Measurements from ENCODE around the gene MARS2.
A peak's percentile ranks its signal among the peaks of the same experiment; 100 is the strongest.
"Not testable (repeated sequence)": the region's sequence is repeated elsewhere in the genome, so short reads cannot be mapped to it uniquely, and the experiment has no call there.

The MARS2 gene

DNA sequence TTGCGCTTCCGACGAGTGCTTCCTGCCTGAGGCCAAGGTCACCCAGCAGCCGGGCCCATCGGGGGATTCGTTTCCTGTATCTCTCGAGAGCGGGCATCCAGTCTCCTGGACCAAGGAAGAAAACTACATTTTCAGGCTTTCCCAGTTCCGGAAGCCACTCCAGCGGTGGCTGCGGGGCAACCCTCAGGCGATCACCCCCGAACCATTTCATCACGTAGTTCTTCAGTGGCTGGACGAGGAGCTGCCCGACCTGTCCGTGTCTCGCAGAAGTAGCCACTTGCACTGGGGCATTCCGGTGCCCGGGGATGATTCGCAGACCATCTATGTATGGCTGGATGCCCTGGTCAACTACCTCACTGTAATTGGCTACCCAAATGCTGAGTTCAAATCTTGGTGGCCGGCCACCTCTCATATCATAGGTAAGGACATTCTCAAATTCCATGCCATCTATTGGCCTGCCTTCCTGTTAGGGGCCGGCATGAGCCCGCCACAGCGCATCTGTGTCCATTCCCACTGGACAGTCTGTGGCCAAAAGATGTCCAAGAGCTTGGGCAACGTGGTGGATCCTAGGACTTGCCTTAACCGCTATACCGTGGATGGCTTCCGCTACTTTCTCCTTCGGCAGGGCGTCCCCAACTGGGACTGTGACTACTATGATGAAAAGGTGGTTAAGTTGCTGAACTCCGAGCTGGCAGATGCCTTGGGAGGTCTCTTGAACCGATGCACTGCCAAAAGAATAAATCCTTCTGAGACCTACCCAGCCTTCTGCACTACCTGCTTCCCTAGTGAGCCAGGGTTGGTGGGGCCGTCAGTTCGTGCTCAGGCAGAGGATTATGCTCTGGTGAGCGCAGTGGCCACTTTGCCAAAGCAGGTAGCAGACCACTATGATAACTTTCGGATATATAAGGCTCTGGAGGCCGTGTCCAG, 1.0 kb downstream of the MARS2 start:
- peak in 2 of 3 experiments; percentile 12 to 14 for DNase-seq (ENCODE audit: low read depth in 3 of 3)

DNA sequence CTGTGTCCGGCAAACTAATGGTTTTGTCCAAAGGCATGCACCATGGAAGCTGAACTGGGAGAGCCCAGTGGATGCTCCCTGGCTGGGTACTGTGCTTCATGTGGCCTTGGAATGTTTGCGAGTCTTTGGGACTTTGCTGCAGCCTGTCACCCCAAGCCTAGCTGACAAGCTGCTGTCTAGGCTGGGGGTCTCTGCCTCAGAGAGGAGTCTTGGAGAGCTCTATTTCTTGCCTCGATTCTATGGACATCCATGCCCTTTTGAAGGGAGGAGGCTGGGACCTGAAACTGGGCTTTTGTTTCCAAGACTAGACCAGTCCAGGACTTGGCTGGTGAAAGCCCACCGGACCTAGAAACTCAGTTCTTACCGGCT, 1.7 kb downstream of the MARS2 start:
- no peak for DNase-seq (ENCODE audit: low read depth in 3 of 3)

DNA sequence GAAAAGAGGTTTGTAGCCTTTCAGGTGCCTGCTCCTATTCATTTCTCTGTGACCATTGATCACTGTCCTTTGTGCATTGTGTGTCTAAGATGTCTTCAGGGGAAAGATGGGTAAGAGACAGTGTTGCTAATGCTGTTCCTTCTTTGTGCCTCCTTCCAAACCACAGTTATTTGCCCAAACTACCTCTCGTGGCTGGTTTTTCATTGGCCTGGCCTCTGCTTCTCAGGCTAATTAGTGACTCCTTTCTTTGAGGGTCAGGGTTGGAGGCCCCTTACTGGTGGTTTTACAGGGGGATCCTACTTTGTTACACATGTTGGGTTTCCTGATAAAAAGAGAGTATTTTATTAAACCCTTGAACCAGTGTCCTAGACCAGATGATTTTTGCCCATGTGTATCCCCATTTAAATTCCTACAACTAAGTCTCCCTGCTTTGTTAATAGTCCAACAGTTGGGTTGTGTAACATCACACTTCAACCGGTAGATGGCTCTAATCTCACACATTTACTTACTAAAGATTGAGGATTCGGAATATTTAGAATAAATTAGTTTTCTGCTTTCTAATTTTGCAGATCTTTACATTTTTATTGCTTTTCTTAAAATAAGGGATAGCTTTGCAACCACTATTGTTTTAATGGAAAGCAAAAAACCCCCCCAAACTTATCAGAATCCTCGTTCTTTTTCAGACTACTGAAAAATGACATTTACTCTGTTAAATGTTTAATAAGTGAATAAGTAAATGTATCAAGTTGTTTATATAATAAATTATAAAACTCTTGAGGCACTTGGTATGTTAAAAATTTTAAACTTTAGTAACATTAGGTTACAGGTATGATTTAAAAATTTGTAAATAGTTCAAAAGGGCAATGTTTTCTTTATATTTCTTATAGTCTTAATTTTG, 2.4 kb downstream of the MARS2 start:
- no peak for DNase-seq (ENCODE audit: low read depth in 3 of 3)

DNA sequence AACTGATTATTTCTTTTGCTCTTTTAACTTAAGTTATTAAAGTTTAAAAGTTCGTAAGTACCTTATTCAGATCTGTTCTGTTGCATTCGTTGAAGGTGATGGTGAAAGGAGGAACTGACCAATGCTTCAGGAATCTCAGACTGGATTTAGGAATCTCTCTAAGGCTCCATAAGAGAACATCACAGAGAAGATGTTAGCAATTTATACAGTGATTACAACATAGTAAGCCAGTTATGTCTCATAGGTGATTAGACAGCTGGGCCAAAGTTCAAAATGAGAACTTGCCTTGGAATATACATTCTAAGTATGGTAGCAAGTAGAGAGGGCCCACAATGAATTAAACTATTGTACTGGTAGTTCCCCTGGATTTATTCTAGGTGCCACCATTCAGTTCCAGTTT, 3.2 kb downstream of the MARS2 start:
- no peak for DNase-seq (ENCODE audit: low read depth in 3 of 3)

DNA sequence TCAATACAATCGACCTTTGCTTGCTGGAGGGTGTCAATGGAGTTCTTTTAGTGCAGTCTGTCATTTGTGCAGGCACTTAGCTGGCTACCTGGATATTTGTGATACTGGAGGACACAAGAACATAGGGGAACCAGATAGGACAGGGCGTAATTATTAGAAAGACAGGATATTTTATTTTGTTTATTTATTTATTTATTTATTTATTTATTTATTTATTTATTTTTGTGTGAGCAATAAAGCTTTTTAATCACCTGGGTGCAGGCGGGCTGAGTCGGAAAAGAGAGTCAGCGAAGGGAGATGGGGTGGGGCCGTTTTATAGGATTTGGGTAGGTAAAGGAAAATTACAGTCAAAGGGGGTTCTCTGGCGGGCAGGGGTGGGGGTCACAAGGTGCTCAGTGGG, 4.0 kb downstream of the MARS2 start:
- DNase-seq (ENCODE audit: low read depth in 3 of 3), result not testable (repeated sequence)

DNA sequence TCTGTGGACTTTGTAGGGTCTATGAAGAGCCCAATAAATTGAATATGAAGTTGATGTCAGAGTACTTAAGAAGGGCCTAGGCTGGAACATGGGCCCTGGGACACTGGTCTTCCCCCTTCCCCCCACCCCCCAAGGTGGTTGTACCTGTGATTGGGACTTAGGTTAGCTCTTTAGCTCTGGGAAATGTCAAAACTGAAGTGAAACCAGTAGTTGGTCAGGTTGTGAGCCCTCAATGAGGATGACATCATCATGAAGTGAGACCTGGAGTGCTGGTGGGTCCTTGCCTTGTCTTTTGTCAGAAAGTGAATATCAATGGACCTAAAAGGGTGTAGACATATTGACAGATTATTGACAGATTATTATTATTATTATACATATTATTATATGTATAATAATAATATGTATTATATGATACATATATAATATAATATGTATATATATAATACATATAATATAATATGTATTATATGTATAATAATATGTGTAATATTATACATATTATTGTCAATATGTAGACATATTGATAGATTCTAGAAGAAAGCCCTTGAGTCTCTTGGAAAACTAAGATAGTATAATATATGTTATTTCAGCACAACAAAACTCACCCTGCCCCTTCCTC, 5.4 kb downstream of the MARS2 start:
- DNase-seq (ENCODE audit: low read depth in 3 of 3), result no peak

DNA sequence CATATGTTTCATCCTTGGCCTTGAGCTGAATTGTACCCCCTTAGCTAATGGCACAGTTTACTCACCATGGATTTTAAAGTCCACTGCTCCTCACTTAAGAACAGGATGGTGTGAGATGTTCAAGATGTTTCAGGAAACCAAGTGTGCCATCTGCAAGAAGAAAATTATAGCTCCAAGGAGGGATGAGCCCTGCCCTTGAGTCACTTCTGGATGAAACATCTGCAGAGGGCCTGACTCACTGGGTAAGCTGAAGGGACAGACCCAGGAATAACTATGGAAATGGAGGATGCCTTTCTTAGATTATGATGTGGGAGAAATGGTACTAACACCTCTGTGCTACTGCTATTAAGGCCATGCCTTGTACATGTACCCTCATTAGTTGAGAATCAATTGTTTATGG, 6.4 kb downstream of the MARS2 start:
- no peak for DNase-seq (ENCODE audit: low read depth in 3 of 3)

DNA sequence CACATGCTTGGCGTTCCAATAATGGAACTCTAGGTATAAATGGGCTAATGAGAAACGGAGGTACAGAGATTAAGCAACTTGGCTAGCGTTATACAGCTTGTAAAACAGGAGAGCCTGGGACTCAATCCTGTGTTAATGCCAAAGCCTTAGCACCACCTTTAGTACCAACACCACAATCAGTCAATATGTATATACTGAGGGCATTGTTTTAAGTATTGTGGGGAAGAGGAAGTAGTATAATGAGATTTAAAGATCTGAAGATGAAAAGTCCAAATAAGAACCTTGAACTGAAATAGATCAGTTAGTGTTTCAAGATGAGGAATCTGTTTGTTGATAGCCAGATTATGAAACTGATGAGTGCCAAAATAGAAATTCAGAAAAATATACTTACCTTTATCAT, 8.1 kb downstream of the MARS2 start:
- DNase-seq (ENCODE audit: low read depth in 3 of 3), result no peak

DNA sequence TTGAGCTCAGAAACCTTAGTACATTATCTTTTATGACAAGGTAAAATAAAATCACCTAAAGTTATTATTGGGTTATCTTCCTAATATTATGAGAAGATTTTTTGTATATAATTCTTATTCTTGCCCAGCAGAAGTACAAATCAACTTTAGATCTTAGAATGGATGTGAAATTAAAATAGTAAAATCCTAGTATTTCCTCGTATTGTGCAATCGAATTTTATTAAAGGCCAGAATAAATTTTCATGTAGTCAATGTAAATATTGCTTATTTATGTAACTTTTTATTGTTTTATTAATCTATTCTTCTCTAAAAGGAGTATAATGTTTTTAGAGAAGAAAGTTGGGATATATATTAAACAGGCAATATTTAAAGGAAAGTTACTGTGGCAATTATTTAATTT, 12.7 kb downstream of the MARS2 start:
- no peak for DNase-seq (ENCODE audit: low read depth in 3 of 3)

DNA sequence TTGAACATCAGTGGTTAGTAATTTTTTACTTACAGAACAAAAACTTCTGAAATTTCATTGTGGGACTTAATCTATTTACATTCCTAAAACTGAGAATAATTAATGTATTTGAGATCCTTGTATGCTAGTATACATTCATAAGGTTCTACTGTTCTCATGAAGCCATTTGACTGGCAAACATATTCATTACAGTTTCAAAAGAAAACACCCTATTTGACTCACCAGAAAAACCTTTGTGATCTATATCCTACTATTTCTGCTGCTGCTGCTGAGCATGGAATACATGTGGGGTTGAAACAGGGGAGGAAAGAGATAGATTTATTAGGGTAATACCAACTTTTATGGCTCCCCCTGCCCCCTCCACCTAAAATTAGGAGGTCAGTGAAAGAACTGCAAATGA, 21.8 kb downstream of the MARS2 start:
- no peak for DNase-seq (ENCODE audit: low read depth in 3 of 3)

DNA sequence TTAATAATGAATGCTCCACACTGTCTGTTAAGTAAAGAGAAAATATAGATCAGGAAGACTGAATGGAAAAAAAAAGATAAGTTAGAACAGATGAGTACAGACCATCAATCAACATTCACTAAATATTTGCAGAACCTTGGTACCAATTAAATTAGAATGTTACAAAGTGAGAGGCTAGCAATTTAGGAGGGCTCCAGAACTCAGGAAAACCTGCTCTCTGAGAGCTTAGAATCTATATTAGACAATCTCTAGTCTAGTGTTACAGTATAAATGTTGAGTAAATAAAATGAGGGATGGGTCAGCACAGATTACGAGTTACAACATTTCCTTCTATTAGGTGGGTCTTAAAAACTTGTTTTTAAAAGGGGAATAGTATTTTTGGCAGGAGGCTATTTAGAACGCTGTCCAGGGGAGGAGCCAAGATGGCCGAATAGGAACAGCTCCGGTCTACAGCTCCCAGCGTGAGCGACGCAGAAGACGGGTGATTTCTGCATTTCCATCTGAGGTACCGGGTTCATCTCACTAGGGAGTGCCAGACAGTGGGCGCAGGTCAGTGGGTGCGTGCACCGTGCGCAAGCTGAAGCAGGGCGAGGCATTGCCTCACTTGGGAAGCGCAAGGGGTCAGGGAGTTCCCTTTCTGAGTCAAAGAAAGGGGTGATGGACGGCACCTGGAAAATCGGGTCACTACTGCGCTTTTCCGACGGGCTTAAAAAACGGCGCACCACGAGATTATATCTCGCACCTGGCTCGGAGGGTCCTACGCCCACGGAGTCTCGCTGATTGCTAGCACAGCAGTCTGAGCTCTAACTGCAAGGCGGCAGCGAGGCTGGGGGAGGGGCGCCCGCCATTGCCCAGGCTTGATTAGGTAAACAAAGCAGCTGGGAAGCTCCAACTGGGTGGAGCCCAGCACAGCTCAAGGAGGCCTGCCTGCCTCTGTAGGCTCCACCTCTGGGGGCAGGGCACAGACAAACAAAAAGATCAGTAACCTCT, 23.7 kb downstream of the MARS2 start:
- not testable (repeated sequence) for DNase-seq (ENCODE audit: low read depth in 3 of 3)

DNA sequence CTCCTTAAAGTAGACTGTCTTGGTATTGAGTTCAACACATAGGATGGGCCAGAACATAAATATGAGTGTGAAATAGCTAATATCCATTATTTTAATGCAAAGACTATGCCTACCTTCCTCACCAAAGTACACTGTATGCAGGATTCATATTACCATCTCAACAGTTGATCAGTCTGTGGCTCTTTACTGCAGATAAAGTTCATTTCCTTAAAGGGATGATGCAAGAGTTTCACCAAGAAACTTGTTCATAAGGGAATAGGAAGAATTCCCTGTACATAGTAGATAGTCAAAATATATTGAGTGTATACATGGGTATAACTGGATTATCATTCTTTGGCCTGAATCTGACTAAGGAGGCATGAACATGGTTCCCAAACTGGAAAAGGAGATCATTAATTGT, 35.0 kb downstream of the MARS2 start:
- no peak for DNase-seq (ENCODE audit: low read depth in 3 of 3)
